BLaER1 treated with 17β-estradiol and CSF1 and Interleukin-3, amounts not matched to agents 10 nM and 100 nM (cell line): Measurements from ENCODE around the gene UBAP1.
"Not testable (repeated sequence)": the region's sequence is repeated elsewhere in the genome, so short reads cannot be mapped to it uniquely, and the experiment has no call there.

ENCODE experiments used
- H3K27ac ChIP-seq, 11 experiments: shearing (Covaris generic); formaldehyde crosslinking; 2 replicates each; pipeline ENCODE4 v1.8.1; 2022
- H3K27me3 ChIP-seq, 11 experiments: shearing (Covaris generic); formaldehyde crosslinking; 2 replicates each; pipeline ENCODE4 v1.8.1; 2022
- H3K36me3 ChIP-seq, 11 experiments: shearing (Covaris generic); formaldehyde crosslinking; 2 replicates each; pipeline ENCODE4 v1.8.1; 2022
- H3K4me1 ChIP-seq, 10 experiments: shearing (Covaris generic); formaldehyde crosslinking; 2 replicates each; pipeline ENCODE4 v1.8.1; 2022
- H3K4me2 ChIP-seq, 11 experiments: shearing (Covaris generic); formaldehyde crosslinking; 2 replicates each; pipeline ENCODE4 v1.8.1; 2022
- H3K4me3 ChIP-seq, 10 experiments: shearing (Covaris generic); formaldehyde crosslinking; 2 replicates each; pipeline ENCODE4 v1.8.1; 2022
- H3K9ac ChIP-seq, 11 experiments: shearing (Covaris generic); formaldehyde crosslinking; 2 replicates each; pipeline ENCODE4 v1.8.1; 2022
- H3K9me3 ChIP-seq, 11 experiments: shearing (Covaris generic); formaldehyde crosslinking; replicated peaks in 1 of 11; 2 replicates each; pipeline ENCODE4 v1.8.1; 2022
- H4K20me1 ChIP-seq, 11 experiments: shearing (Covaris generic); formaldehyde crosslinking; 2 replicates each; pipeline ENCODE4 v1.8.1; 2022
- Cebpa-rat ChIP-seq, 11 experiments: shearing (Covaris generic); IDR thresholded peaks; 2 replicates each; pipeline ENCODE4 v1.8.1; 2022

The UBAP1 gene

DNA sequence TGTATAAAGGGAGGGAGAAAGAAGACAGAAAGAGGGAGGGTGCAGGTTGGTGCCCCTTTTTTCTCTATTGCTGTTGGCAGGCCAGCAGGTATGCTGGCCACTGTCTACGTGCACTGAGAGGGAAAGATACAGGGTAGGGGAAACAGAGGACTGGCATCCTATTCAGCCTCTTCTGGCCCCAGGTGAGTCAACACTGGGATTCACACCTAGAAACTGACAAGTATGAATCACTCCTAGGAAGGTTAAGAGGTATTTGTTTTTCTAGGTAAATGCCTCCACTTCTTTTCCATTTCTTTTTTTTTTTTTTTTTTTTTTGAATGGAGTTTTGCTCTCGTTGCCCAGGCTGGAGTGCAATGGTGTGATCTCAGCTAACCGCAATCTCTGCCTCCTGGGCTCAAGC, 2.8 kb upstream of the UBAP1 start:
- Histone ChIP-seq H4K20me1 (peaks cover 0 to 18% (median 11%) of the 10 kb centered on the region in 11 experiments; a peak in 13 of 22 replicates), H3K27ac (no peak overlapping the region), H3K9ac (no peak overlapping the region), H3K4me3 (no peak overlapping the region), H3K27me3 (no peaks in the 10 kb centered on the region), H3K4me2 (no peak overlapping the region), H3K36me3 (peaks cover 0 to 6% (median 5%) of the 10 kb centered on the region in 11 experiments; a peak in 10 of 22 replicates), H3K4me1 (peaks cover 43 to 60% (median 51%) of the 10 kb centered on the region in 10 experiments), H3K9me3 (no peaks in the 10 kb centered on the region)
- TF ChIP-seq Cebpa-rat (IDR thresholded peaks at IDR 0.05), result no peak

DNA sequence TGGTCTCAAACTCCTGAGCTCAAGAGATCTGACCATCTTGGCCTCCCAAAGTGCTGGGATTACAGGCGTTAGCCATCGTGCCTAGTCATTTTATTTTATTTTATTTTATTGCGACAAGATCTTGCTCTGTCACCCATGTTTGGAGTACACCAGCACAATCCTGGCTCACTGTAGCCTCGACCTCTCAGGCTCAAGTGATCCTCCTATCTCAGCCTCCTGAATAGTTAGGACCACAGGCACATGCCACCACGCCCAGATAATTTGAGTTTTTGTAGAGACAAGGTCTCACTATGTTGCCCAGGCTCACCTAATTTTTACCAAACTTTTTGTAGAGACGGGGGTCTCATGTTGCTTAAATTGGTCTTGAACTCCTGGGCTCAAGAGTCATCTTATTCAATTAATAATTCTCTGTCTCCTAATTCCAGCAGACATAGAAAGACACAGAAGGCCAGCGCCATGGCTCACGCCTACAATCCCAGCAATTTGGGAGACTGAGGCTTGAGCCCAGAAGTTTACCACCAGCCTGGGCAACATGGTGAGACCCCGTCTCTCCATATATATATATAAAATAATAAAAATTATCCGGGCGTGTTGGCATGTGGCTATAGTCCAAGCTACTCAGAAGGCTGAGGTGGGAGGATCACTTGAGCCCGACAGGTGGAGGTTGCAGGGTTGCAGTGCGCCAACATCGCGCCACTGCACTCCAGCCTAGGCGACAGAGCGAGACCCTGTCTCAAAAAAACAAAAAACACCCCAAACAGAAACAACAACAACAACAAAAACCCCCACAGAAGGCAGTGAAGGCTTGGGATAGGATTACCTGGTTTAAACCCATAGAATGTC, 1.0 kb upstream of the UBAP1 start:
- Histone ChIP-seq H3K4me3 (peak overlapping the region; percentile 70 to 100 (median 87)), H3K27me3 (no peaks in the 10 kb centered on the region), H4K20me1 (peaks cover 0 to 34% (median 16%) of the 10 kb centered on the region in 11 experiments; a peak in 13 of 22 replicates), H3K36me3 (peaks cover 0 to 21% (median 17%) of the 10 kb centered on the region in 11 experiments; a peak in 18 of 22 replicates), H3K4me1 (peaks cover 31 to 59% (median 37%) of the 10 kb centered on the region in 10 experiments), H3K4me2 (peak overlapping the region; percentile 80 to 99 (median 94)), H3K27ac (peak overlapping the region; percentile 76 to 95 (median 88)), H3K9me3 (no peaks in the 10 kb centered on the region), H3K9ac (peak overlapping the region; percentile 84 to 94 (median 90))
- TF ChIP-seq Cebpa-rat (IDR thresholded peaks at IDR 0.05), result no peak

- Histone ChIP-seq H3K4me3 (peak overlapping the region; percentile 70 to 100 (median 87)), H3K27ac (peak overlapping the region; percentile 76 to 95 (median 88)), H3K27me3 (no peaks in the 10 kb centered on the region), H3K36me3 (peaks cover 0 to 36% (median 31%) of the 10 kb centered on the region in 11 experiments; a peak in 21 of 22 replicates), H4K20me1 (peaks cover 0 to 47% (median 29%) of the 10 kb centered on the region in 11 experiments; a peak in 13 of 22 replicates), H3K4me1 (peaks cover 31 to 64% (median 35%) of the 10 kb centered on the region in 10 experiments), H3K9me3 (peaks cover 0 to 6% (median 0%) of the 10 kb centered on the region in 11 experiments; a peak in 1 of 22 replicates), H3K4me2 (peak overlapping the region; percentile 81 to 95 (median 89)), H3K9ac (peak overlapping the region; percentile 84 to 94 (median 90))
- TF ChIP-seq Cebpa-rat (IDR thresholded peaks at IDR 0.05), result peak in 3 of 11 experiments; percentile 39 to 67 (median 60); a peak in 3 of 22 replicates
These were observed 632 bp downstream of the UBAP1 start for GRCh38 chr9:34179213-34180136.

DNA sequence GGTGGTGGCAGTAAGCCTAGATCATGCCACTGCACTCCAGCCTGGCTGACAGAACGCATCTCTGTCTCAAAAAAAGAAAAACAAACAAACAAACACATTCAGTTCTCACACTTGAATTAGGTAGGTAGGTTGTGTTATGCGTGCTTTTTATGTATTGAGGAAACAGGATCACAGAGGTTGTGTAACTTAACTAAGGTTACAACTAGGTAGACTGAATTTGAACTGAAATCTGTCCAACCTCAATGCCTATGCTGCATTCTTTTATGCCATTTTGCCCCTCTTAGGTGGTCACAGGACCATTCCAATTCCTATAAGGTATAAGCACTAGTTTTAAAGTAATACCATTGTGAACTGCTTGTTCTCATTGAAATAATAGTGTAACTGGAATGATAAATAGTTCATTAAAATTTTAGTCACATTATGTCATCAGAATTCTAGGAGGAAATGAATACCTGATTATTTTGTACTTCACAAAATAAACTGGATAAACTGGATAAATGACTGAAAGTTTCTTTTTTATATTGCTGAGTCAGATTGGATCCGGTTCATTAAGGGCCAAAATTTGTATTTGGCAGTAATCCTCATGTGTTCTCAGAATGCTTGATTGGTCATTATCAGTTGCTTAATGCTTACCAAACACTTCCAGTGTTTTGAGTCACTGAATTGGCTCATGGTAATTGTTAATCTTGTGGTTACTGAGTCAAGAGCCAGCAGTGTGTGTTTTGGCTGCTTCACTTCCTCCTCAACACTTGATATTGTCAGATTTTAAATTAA, 7.1 kb downstream of the UBAP1 start:
- peaks cover 10 to 96% (median 46%) of the 10 kb centered on the region in 11 experiments; a peak in 21 of 22 replicates for H4K20me1 ChIP-seq
- H3K36me3 ChIP-seq, result peaks cover 8 to 59% (median 44%) of the 10 kb centered on the region in 11 experiments
- H3K27me3 ChIP-seq, result no peaks in the 10 kb centered on the region
- peak overlapping the region; percentile 27 to 78 (median 56); a peak in 21 of 22 replicates for H3K9ac ChIP-seq
- peak in 8 of 11 experiments; percentile 47 to 96 (median 60); a peak in 12 of 22 replicates for TF ChIP-seq Cebpa-rat (IDR thresholded peaks at IDR 0.05)
- peak overlapping the region in 4 of 10 experiments; percentile 10 to 46 (median 28); a peak in 7 of 20 replicates for H3K4me3 ChIP-seq
- peaks cover 0 to 6% (median 0%) of the 10 kb centered on the region in 11 experiments; a peak in 1 of 22 replicates for H3K9me3 ChIP-seq
- H3K4me1 ChIP-seq, result peaks cover 20 to 93% (median 60%) of the 10 kb centered on the region in 10 experiments
- peak overlapping the region; percentile 62 to 91 (median 80) for H3K27ac ChIP-seq
- peak overlapping the region; percentile 7 to 82 (median 70); a peak in 21 of 22 replicates for H3K4me2 ChIP-seq

- H3K9ac ChIP-seq, result peak overlapping the region in 1 of 11 experiments; percentile 68; a peak in 1 of 22 replicates
- peaks cover 27 to 96% (median 61%) of the 10 kb centered on the region in 11 experiments for H4K20me1 ChIP-seq
- no peaks in the 10 kb centered on the region for H3K27me3 ChIP-seq
- no peak for TF ChIP-seq Cebpa-rat (IDR thresholded peaks at IDR 0.05)
- H3K36me3 ChIP-seq, result peaks cover 8 to 46% (median 33%) of the 10 kb centered on the region in 11 experiments
- H3K9me3 ChIP-seq, result peaks cover 0 to 6% (median 0%) of the 10 kb centered on the region in 11 experiments; a peak in 1 of 22 replicates
- no peak overlapping the region for H3K4me3 ChIP-seq
- H3K4me2 ChIP-seq, result peak overlapping the region in 5 of 11 experiments; percentile 70 to 82 (median 77); a peak in 10 of 22 replicates
- H3K4me1 ChIP-seq, result peaks cover 31 to 95% (median 72%) of the 10 kb centered on the region in 10 experiments
- H3K27ac ChIP-seq, result peak overlapping the region in 9 of 11 experiments; percentile 28 to 91 (median 80); a peak in 15 of 22 replicates
These were observed 9.0 kb downstream of the UBAP1 start for GRCh38 chr9:34187891-34188240.

GRCh38 chr9:34190996-34191892, 12.4 kb downstream of the UBAP1 start:
- H3K27me3 ChIP-seq, result no peaks in the 10 kb centered on the region
- peaks cover 33 to 77% (median 69%) of the 10 kb centered on the region in 10 experiments for H3K4me1 ChIP-seq
- peaks cover 5 to 45% (median 21%) of the 10 kb centered on the region in 11 experiments for H3K36me3 ChIP-seq
- H3K4me2 ChIP-seq, result peak overlapping the region in 4 of 11 experiments; percentile 46 to 82 (median 68); a peak in 8 of 22 replicates
- no peak overlapping the region for H3K9ac ChIP-seq
- no peak overlapping the region for H3K4me3 ChIP-seq
- H3K9me3 ChIP-seq, result peaks cover 0 to 6% (median 5%) of the 10 kb centered on the region in 11 experiments; a peak in 14 of 22 replicates
- peak overlapping the region in 2 of 11 experiments; percentile 4 to 25; a peak in 1 of 22 replicates for H3K27ac ChIP-seq
- peaks cover 48 to 100% (median 83%) of the 10 kb centered on the region in 11 experiments for H4K20me1 ChIP-seq
- no peak for TF ChIP-seq Cebpa-rat (IDR thresholded peaks at IDR 0.05)

GRCh38 chr9:34195143-34195542, 16.3 kb downstream of the UBAP1 start:
- H3K9me3 ChIP-seq, result peaks cover 0 to 15% (median 12%) of the 10 kb centered on the region in 11 experiments; a peak in 15 of 22 replicates
- no peak overlapping the region for H3K4me3 ChIP-seq
- H3K4me2 ChIP-seq, result no peak overlapping the region
- peaks cover 24 to 69% (median 41%) of the 10 kb centered on the region in 10 experiments for H3K4me1 ChIP-seq
- TF ChIP-seq Cebpa-rat (IDR thresholded peaks at IDR 0.05), result no peak
- no peaks in the 10 kb centered on the region for H3K27me3 ChIP-seq
- no peak overlapping the region for H3K27ac ChIP-seq
- H3K9ac ChIP-seq, result no peak overlapping the region
- peaks cover 29 to 73% (median 49%) of the 10 kb centered on the region in 11 experiments for H3K36me3 ChIP-seq
- peaks cover 77 to 100% (median 97%) of the 10 kb centered on the region in 11 experiments for H4K20me1 ChIP-seq

DNA sequence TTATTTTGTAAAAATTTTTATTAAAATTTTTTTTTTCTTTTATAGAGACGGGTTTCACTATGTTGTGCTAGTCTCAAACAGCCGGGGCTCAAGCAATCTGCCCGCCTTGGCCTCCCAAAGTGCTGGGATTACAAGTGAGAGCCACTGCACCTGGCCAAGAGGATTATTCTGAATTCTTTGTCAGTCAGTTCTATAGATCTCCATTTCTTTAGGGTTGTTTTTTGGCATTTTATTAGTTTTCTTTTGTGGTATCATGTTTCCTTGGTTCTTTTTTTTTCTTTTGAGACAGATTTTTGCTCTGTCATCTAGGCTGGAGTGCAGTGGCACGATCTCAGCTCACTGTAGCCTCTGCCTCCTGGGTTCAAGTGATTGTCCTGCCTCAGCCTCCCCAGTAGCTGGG, 18.4 kb downstream of the UBAP1 start:
- Histone ChIP-seq H3K36me3 (peaks cover 49 to 86% (median 66%) of the 10 kb centered on the region in 11 experiments), H3K27ac (peak overlapping the region in 3 of 11 experiments; percentile 0 to 41 (median 11); a peak in 2 of 22 replicates), H3K4me2 (peak overlapping the region in 5 of 11 experiments; percentile 26 to 71 (median 45); a peak in 9 of 22 replicates), H3K4me1 (peaks cover 18 to 67% (median 30%) of the 10 kb centered on the region in 10 experiments), H4K20me1 (peaks cover 78 to 100% (median 97%) of the 10 kb centered on the region in 11 experiments), H3K9me3 (peaks cover 0 to 15% (median 12%) of the 10 kb centered on the region in 11 experiments; a peak in 15 of 22 replicates)
- not testable (repeated sequence) for H3K9ac ChIP-seq, H3K4me3 ChIP-seq, H3K27me3 ChIP-seq
